COR-L47 (cell line): ENCODE measurements around the gene CHMP4B.

Experiments
- DNase-seq: peaks from one replicate; lab custom pipeline; 2025; lab: John Stamatoyannopoulos, UW

Gene CHMP4B

DNA sequence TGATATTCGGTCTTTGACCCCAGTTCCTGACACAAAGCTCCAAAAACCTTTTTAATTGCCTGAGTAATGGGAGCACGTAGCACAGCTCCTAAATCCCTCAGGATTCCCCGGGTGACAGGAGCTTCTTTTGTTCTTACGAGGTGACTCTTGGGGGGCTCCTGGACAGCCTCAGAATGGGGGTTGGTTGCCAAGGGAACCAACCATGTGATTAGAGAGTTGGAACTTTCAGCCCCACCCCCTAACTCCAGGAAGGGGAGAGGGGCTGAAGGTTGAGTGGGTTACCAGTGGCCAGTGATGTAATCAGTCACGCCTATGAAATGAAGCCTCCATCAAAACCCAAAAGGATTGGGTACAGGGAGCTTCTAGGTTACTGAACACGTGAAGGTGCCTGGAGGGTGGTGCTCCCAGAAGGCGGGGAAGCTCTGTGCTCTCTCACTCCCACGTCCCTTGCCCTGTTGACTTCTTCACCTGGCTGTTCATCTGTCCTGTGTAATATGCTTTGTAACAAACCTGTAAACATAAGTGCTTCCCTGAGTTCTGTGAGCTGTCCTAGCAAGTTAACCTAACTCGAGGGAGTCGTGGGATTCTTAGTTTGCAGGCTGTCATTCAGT is 89.5 kb downstream of the CHMP4B start:
- DNase-seq = no peak

DNA sequence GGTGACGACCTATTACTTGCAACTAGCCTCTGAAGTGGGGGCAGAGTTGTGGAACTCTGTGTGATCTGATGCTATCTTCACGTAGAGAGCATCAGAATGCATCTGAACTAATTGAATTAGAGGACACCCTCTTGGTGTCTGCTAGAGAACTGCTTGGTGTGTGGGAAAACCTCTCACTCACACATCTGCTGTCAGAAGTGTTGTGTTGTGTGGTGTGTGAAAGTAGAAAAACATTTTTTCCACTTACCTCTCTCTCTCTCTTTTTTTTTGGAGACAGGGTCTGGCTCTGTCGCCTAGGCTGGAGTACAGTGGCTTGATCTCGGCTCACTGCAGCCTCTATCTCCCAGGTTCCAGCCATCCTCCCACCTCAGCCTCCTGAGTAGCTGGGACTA is 90.0 kb downstream of the CHMP4B start:
- DNase-seq = no peak

DNA sequence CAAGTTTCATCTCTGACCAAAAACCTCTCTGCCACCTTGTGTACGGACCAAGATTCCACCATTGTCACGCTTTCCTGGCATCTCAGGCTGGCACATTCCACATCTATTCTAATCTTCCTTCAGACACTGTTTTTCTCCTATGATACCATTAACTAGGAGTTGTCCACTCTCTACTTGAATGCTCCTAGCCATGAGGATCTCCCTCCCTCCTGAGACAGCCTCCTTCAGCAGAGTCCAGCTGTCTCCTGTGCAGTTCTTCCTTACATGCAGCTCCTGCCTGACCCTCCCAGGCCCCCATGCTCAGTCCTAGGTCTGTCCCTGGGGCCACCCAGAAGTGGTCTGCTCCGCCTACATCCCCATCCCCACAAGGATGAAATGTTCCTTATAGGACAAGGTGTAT is 90.9 kb downstream of the CHMP4B start:
- no peak for DNase-seq
